Erythroblast (primary cell): ENCODE measurements around the gene SYTL2.

ENCODE experiments used
- GATA1 ChIP-seq: IDR thresholded peaks from 2 replicates; pipeline ENCODE4 v1.6.1; 2011; ENCODE audit warnings: low read depth, mild to moderate bottlenecking, control low read depth, low read length, moderate library complexity
- POLR2A ChIP-seq: IDR thresholded peaks from 2 replicates; pipeline ENCODE4 v1.6.1; 2011; ENCODE audit warnings: mild to moderate bottlenecking, low read length

- TF ChIP-seq POLR2A, result peak; percentile 95
- no peak for TF ChIP-seq GATA1
Observed at GRCh38 chr11:85664615-85665481, 146.1 kb downstream of the SYTL2 start, which contains the start of gene CREBZF.
